Measurements from ENCODE around the gene PTOV1. TPM values are rescaled to one million over a fixed set of nuclear protein-coding genes. Genes with fewer than 3 reads are reported as not detected.
"Not testable (repeated sequence)": the region's sequence is repeated elsewhere in the genome, so short reads cannot be mapped to it uniquely, and the experiment has no call there.

The PTOV1 gene
- total RNA-seq, 2 experiments from 2014 or later = 78.8 to 94.3 TPM

- CTCF ChIA-PET; H3K9me3 Mint-ChIP-seq (ENCODE audit: insufficient read depth); ATAC-seq; DNase-seq; H3K27me3 Mint-ChIP-seq (ENCODE audit: low read depth): not testable (repeated sequence)
- Mint-ChIP-seq H3K27ac (peak overlapping the region; percentile 96), H3K36me3 (ENCODE audit: low read depth) (peaks cover 20% of the 10 kb centered on the region), H3K4me1 (ENCODE audit: low read depth) (peaks cover 19% of the 10 kb centered on the region), H3K4me3 (peak overlapping the region; percentile 88)
- POLR2A ChIA-PET = interaction anchor here (0.7 to 1.9 kb wide), 5 partner anchors 13 to 1607 kb away, joined by 3 to 12 read pairs (median 3); no protein-coding TSS in a partner anchor
These were observed 31.4 kb upstream of the PTOV1 start for GRCh38 chr19:49819452-49820115.

DNA sequence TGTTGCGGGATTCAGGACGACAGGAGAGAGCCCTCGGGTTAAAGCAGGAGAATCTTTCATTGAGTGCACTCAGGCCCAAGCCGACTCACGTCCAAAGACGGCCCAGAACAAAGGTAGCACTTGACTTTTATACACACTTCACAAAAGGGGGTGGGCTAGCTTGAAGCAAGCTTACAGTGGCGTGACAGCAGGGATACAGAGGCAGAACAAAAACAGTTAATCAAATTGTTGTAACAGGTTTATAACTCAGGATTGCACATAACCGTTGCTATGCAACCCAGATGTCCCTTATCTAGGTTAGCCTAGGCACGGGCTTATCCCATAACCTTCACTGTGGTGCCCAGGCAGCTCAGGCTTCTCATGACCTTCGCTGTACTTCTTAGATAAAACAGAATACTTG is 30.8 kb upstream of the PTOV1 start:
- H3K27ac Mint-ChIP-seq = no peak overlapping the region
- peaks cover 2% of the 10 kb centered on the region for H3K27me3 Mint-ChIP-seq (ENCODE audit: low read depth)
- ATAC-seq (no peak), DNase-seq (no peak)
- H3K4me1 Mint-ChIP-seq (ENCODE audit: low read depth) = peaks cover 19% of the 10 kb centered on the region
- H3K36me3 Mint-ChIP-seq (ENCODE audit: low read depth) = peaks cover 20% of the 10 kb centered on the region
- no peak overlapping the region for H3K4me3 Mint-ChIP-seq
- no peaks in the 10 kb centered on the region for H3K9me3 Mint-ChIP-seq (ENCODE audit: insufficient read depth)
- CTCF ChIA-PET = no interaction called here
- POLR2A ChIA-PET = interaction anchor here (0.5 to 0.7 kb wide), 2 partner anchors 908 to 977 kb away, joined by 3 to 6 read pairs; no protein-coding TSS in a partner anchor

- H3K27ac Mint-ChIP-seq = no peak overlapping the region
These were observed 27.5 kb upstream of the PTOV1 start for GRCh38 chr19:49823472-49823871.

GRCh38 chr19:49824662-49825061 is 26.3 kb upstream of the PTOV1 start:
- Mint-ChIP-seq H3K27me3 (ENCODE audit: low read depth) (no peaks in the 10 kb centered on the region), H3K4me3 (no peak overlapping the region), H3K36me3 (ENCODE audit: low read depth) (peaks cover 23% of the 10 kb centered on the region), H3K4me1 (ENCODE audit: low read depth) (peaks cover 4% of the 10 kb centered on the region), H3K27ac (no peak overlapping the region), H3K9me3 (ENCODE audit: insufficient read depth) (no peaks in the 10 kb centered on the region)
- DNase-seq (no peak), ATAC-seq (no peak)
- ChIA-PET POLR2A (no interaction called here), CTCF (interaction anchor here (0.7 kb wide), 1 partner anchor 24 kb away, joined by 3 read pairs; no protein-coding TSS in a partner anchor)

More at GRCh38 chr19:49823472-49823871, 27.5 kb upstream of the PTOV1 start:
- DNase-seq = no peak
- no peaks in the 10 kb centered on the region for H3K9me3 Mint-ChIP-seq (ENCODE audit: insufficient read depth)
- H3K27me3 Mint-ChIP-seq (ENCODE audit: low read depth) = no peaks in the 10 kb centered on the region
- peaks cover 27% of the 10 kb centered on the region for H3K36me3 Mint-ChIP-seq (ENCODE audit: low read depth)
- CTCF ChIA-PET = no interaction called here
- no peak overlapping the region for H3K4me3 Mint-ChIP-seq
- no peak for ATAC-seq
- POLR2A ChIA-PET = no interaction called here
- H3K4me1 Mint-ChIP-seq (ENCODE audit: low read depth) = peaks cover 14% of the 10 kb centered on the region

DNA sequence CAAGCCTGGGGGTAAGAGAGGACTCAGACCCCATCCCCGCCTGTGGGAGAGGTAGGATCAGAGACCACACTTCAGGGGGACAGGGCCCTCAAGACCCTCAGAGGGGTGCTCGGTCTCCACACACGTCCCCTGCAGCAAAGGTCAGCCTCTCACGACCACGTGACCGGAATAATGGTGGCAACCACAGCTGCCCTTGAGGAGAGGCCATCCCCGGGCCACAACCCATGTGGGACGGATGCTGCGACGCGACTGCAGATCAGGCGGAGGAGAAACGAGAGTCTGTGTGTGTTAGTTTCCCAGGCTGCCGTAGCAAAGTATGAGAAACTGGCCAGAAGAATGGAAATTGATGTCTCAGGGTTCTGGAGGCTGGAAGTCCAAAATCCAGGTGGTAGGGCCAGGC is 23.9 kb upstream of the PTOV1 start:
- Mint-ChIP-seq H3K27ac (no peak overlapping the region), H3K36me3 (ENCODE audit: low read depth) (peaks cover 22% of the 10 kb centered on the region), H3K9me3 (ENCODE audit: insufficient read depth) (no peaks in the 10 kb centered on the region), H3K27me3 (ENCODE audit: low read depth) (no peaks in the 10 kb centered on the region), H3K4me1 (ENCODE audit: low read depth) (peaks cover 11% of the 10 kb centered on the region), H3K4me3 (no peak overlapping the region)
- ChIA-PET CTCF (no interaction called here), POLR2A (no interaction called here)
- DNase-seq (no peak), ATAC-seq (no peak)

DNA sequence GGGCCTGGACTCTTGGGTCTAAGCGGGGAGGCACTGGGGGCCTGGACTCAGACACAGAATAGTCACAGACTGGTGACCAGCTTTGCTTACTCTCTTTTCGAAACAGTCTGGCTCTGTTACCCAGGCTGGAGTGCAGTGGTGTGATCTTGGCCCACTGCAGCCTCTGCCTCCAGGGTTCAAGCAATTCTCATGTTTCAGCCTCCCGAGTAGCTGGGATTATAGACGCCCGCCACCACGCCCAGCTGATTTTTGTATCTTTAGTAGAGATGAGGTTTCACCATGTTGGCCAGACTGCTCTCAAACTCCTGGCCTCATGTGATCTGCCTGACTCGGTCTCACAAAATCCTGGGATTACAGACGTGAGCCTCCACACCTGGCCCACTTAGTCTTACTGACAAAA is 21.8 kb upstream of the PTOV1 start:
- peaks cover 29% of the 10 kb centered on the region for H3K4me1 Mint-ChIP-seq (ENCODE audit: low read depth)
- peaks cover 26% of the 10 kb centered on the region for H3K36me3 Mint-ChIP-seq (ENCODE audit: low read depth)
- no peaks in the 10 kb centered on the region for H3K9me3 Mint-ChIP-seq (ENCODE audit: insufficient read depth)
- DNase-seq = no peak
- no peak overlapping the region for H3K4me3 Mint-ChIP-seq
- POLR2A ChIA-PET = no interaction called here
- CTCF ChIA-PET = no interaction called here
- H3K27me3 Mint-ChIP-seq (ENCODE audit: low read depth) = no peaks in the 10 kb centered on the region
- ATAC-seq = no peak
- no peak overlapping the region for H3K27ac Mint-ChIP-seq

GRCh38 chr19:49829721-49830120 is 21.2 kb upstream of the PTOV1 start:
- POLR2A ChIA-PET = no interaction called here
- CTCF ChIA-PET = no interaction called here

DNA sequence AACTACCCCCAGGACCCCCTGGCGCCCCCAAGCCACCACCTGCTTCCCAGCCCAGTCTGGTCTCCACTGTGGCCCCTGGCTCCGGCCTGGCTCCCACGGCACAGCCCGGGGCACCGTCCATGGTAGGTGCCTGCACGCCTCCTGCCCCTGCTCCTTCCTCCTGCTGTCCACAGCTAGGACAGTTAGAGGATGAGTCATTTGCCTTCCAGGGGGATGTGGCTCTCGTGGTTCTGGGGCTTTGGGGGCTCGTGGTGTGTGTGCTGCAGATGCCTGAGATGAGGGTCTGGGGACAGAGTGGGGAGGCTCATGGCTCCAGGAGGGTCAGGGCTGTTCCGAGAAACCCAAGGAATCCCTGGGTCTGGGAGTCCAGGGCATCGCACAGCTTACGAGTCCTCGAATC is 20.2 kb upstream of the PTOV1 start:
- DNase-seq = no peak
- H3K27ac Mint-ChIP-seq = no peak overlapping the region
- ChIA-PET CTCF (no interaction called here), POLR2A (no interaction called here)
- H3K27me3 Mint-ChIP-seq (ENCODE audit: low read depth) = no peaks in the 10 kb centered on the region
- ATAC-seq = no peak
- no peaks in the 10 kb centered on the region for H3K9me3 Mint-ChIP-seq (ENCODE audit: insufficient read depth)
- H3K4me3 Mint-ChIP-seq = no peak overlapping the region
- H3K4me1 Mint-ChIP-seq (ENCODE audit: low read depth) = peaks cover 29% of the 10 kb centered on the region
- peaks cover 34% of the 10 kb centered on the region for H3K36me3 Mint-ChIP-seq (ENCODE audit: low read depth)

More at GRCh38 chr19:49829721-49830120, 21.2 kb upstream of the PTOV1 start:
- H3K4me3 Mint-ChIP-seq = no peak overlapping the region
- H3K36me3 Mint-ChIP-seq (ENCODE audit: low read depth) = peaks cover 28% of the 10 kb centered on the region
- H3K27me3 Mint-ChIP-seq (ENCODE audit: low read depth) = no peaks in the 10 kb centered on the region
- DNase-seq (no peak), ATAC-seq (no peak)
- H3K9me3 Mint-ChIP-seq (ENCODE audit: insufficient read depth) = no peaks in the 10 kb centered on the region
- H3K27ac Mint-ChIP-seq = no peak overlapping the region
- peaks cover 29% of the 10 kb centered on the region for H3K4me1 Mint-ChIP-seq (ENCODE audit: low read depth)

DNA sequence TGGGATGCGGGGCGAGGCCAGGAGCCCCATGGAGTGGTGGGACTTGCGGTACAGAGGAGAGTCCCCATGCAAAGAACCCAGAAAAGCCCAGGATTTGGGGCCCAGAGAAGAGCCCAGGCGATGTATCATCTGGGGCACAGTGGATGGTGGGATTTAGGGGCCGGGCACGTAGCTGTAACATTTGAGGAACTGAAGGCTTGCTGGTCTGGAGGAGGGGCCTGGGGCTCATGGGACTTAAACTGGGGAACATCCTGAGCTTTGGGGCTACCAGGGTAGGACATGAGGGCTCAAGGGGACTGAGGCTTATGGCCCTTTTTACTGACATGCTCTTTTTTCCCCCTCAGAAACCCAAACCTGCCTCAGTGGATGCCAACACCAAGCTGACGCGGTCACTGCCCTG is 19.4 kb upstream of the PTOV1 start:
- CTCF ChIA-PET = interaction anchor here (1.1 to 2.1 kb wide), 2 partner anchors 17 to 114 kb away, joined by 3 to 5 read pairs; no protein-coding TSS in a partner anchor
- Mint-ChIP-seq H3K36me3 (ENCODE audit: low read depth) (peaks cover 30% of the 10 kb centered on the region), H3K27me3 (ENCODE audit: low read depth) (no peaks in the 10 kb centered on the region), H3K9me3 (ENCODE audit: insufficient read depth) (no peaks in the 10 kb centered on the region), H3K27ac (peak overlapping the region; percentile 46), H3K4me1 (ENCODE audit: low read depth) (peaks cover 29% of the 10 kb centered on the region), H3K4me3 (no peak overlapping the region)
- POLR2A ChIA-PET = interaction anchor here (1.6 kb wide), 1 partner anchor 12 kb away, joined by 3 read pairs; no protein-coding TSS in a partner anchor
- ATAC-seq (no peak), DNase-seq (no peak)

- no peak for DNase-seq
- Mint-ChIP-seq H3K9me3 (ENCODE audit: insufficient read depth) (no peaks in the 10 kb centered on the region), H3K27ac (peak overlapping the region; percentile 68), H3K36me3 (ENCODE audit: low read depth) (peaks cover 32% of the 10 kb centered on the region), H3K27me3 (ENCODE audit: low read depth) (no peaks in the 10 kb centered on the region), H3K4me1 (ENCODE audit: low read depth) (peaks cover 33% of the 10 kb centered on the region), H3K4me3 (no peak overlapping the region)
- POLR2A ChIA-PET = interaction anchor here (0.7 to 1.6 kb wide), 2 partner anchors 13 to 16 kb away, joined by 3 read pairs; no protein-coding TSS in a partner anchor
- ATAC-seq = no peak
- CTCF ChIA-PET = interaction anchor here (1.1 to 2.1 kb wide), 2 partner anchors 16 to 115 kb away, joined by 3 to 5 read pairs; no protein-coding TSS in a partner anchor
These were observed 18.4 kb upstream of the PTOV1 start for GRCh38 chr19:49832556-49832955.

GRCh38 chr19:49833599-49833998 is 17.4 kb upstream of the PTOV1 start:
- peaks cover 37% of the 10 kb centered on the region for H3K36me3 Mint-ChIP-seq (ENCODE audit: low read depth)
- ATAC-seq = no peak
- DNase-seq = no peak

DNA sequence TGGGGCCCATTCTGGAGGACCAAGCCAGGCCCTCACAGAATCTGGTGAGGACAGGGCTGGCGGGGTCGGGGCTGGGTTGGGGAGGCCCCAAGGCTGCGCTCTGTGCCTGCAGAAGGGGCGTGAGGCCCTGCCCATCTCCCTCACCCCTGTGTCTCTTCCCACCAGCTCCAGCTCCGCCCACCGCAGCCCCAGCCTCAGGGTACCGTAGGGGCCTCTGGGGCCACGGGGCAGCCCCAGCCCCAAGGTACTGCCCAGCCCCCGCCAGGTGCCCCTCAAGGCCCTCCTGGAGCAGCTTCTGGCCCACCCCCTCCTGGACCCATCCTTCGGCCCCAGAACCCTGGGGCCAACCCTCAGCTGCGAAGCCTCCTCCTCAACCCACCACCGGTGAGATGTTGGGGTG is 15.4 kb upstream of the PTOV1 start:
- Mint-ChIP-seq H3K4me1 (ENCODE audit: low read depth) (peaks cover 40% of the 10 kb centered on the region), H3K9me3 (ENCODE audit: insufficient read depth) (no peaks in the 10 kb centered on the region), H3K27me3 (ENCODE audit: low read depth) (no peaks in the 10 kb centered on the region), H3K27ac (no peak overlapping the region), H3K36me3 (ENCODE audit: low read depth) (peaks cover 54% of the 10 kb centered on the region), H3K4me3 (no peak overlapping the region)
- ATAC-seq (no peak), DNase-seq (no peak)
- POLR2A ChIA-PET = interaction anchor here (0.8 kb wide), 1 partner anchor 11 kb away, joined by 3 read pairs; no protein-coding TSS in a partner anchor
- CTCF ChIA-PET = no interaction called here

More at GRCh38 chr19:49833599-49833998, 17.4 kb upstream of the PTOV1 start:
- H3K4me3 Mint-ChIP-seq = no peak overlapping the region
- ChIA-PET POLR2A (no interaction called here), CTCF (interaction anchor here (1.1 to 2.1 kb wide), 2 partner anchors 11 to 116 kb away, joined by 3 to 5 read pairs; no protein-coding TSS in a partner anchor)
- H3K27ac Mint-ChIP-seq = peak overlapping the region; percentile 57
- H3K27me3 Mint-ChIP-seq (ENCODE audit: low read depth) = no peaks in the 10 kb centered on the region
- H3K9me3 Mint-ChIP-seq (ENCODE audit: insufficient read depth) = no peaks in the 10 kb centered on the region
- H3K4me1 Mint-ChIP-seq (ENCODE audit: low read depth) = peaks cover 40% of the 10 kb centered on the region
